ENCODE data around the gene RBM10.
A peak's percentile ranks its signal among the peaks of the same experiment; 100 is the strongest.

Gene RBM10

DNA sequence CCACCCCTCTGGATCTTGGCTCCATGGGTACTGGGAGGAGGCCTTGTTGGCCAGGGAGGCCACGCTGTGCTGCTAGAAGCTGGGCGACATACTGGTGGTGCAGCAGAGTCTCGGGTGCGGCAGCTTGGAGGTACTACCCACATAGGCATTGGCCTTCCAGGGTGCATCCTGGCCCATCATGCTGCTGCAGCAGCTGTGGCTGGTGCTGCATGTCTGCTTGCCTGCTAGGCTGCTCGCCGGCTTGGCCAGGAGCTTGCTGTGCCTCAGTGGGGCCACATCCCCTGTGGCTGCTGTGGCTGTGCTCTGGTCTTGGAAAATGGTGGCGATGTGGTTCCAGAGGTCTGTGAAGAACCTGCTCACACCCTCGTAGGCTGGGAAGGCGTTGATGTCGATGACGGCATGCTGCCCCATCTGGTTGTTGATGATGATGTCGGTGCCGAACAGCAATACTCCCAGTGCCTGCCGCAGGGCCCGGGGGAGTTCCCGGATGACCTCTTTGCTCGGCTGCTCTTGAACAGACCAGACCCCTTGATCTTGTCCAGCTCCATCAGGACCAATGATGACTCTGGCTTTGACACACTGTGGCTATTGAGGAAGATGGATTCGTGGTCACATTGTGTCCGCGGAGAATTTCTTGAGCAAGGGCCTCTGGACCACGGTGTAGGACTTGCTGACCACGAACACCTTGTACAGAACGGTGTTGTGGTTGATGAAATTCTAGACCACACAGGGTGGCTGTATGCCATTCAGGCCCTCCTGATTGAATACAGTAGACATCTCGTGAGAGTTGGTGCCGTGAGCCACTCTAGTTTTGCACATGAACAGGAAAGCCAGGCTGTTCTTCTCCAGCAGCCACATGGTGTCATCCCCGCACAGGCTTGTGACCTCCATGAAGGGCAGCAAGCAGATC, 11.8 kb downstream of the RBM10 start:
- Histone ChIP-seq H2AFZ (ENCODE audit: insufficient read depth, low read length, poor library complexity) (no peak overlapping the region), H2BK5ac (ENCODE audit: low read depth, low read length, poor library complexity) (no peak overlapping the region), H3K79me2 (ENCODE audit: control insufficient read depth, insufficient read depth, low read length, poor library complexity) (no peaks in the 10 kb centered on the region), H3K36me3 (ENCODE audit: control insufficient read depth in 1 of 2, insufficient read depth in 2 of 2, low read length in 2 of 2) (peaks cover 25 to 26% of the 10 kb centered on the region in 2 experiments), H3K79me1 (ENCODE audit: low read length) (no peaks in the 10 kb centered on the region), H3K27me3 (ENCODE audit: insufficient read depth, low read length) (no peaks in the 10 kb centered on the region), H4K12ac (ENCODE audit: low read depth, low read length) (no peak overlapping the region), H3K23ac (ENCODE audit: low read length) (no peak overlapping the region), H3K14ac (ENCODE audit: low read length) (no peak overlapping the region), H2BK12ac (ENCODE audit: low read length) (no peak overlapping the region), H3K4me1 (ENCODE audit: control insufficient read depth in 1 of 2, insufficient read depth in 2 of 2, low read length in 2 of 2) (no peaks in the 10 kb centered on the region), H3K4me3 (ENCODE audit: low read depth, low read length) (no peak overlapping the region), H3K18ac (ENCODE audit: low read length) (no peak overlapping the region), H3K9me3 (ENCODE audit: insufficient read depth, low read depth, low read length) (no peaks in the 10 kb centered on the region), H3K4ac (ENCODE audit: low read depth, low read length) (no peak overlapping the region), H4K91ac (ENCODE audit: low read depth, low read length) (no peak overlapping the region), H3K27ac (ENCODE audit: low read depth, low read length) (no peak overlapping the region), H4K8ac (ENCODE audit: low read depth, low read length) (no peak overlapping the region), H2BK120ac (ENCODE audit: insufficient read depth, low read length, poor library complexity) (no peak overlapping the region), H3K4me2 (ENCODE audit: low read length) (no peak overlapping the region), H3K9ac (ENCODE audit: low read length) (no peak overlapping the region), H2AK5ac (ENCODE audit: low read length) (no peak overlapping the region)
- no peak for DNase-seq
- no CpG with 5 or more reads among the region's 26 CpGs for WGBS (ENCODE audit: extremely low coverage, insufficient coverage, insufficient read length)

DNA sequence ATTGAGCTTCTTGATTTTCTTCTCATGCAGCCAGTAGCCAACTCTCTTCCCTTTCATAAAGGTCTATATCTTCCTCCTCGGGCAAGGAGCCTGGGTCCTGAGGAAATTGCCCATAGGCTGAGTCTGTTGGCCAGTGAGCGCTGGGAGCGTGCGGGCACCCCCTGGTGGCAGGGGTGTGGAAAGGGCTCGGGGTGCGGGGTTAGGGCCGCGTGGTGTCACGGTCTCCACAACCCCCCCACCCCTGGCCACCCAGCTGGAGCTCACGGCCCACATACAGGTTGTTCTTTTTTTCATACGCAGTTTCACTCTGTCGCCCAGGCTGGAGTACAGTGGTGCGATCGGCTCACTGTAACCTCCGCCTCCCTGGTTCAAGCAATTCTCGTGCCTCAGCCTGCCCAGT, 13.1 kb downstream of the RBM10 start:
- Histone ChIP-seq H2BK120ac (ENCODE audit: insufficient read depth, low read length, poor library complexity) (no peak overlapping the region), H4K12ac (ENCODE audit: low read depth, low read length) (no peak overlapping the region), H3K9me3 (ENCODE audit: insufficient read depth, low read depth, low read length) (no peaks in the 10 kb centered on the region), H3K18ac (ENCODE audit: low read length) (no peak overlapping the region), H2AFZ (ENCODE audit: insufficient read depth, low read length, poor library complexity) (no peak overlapping the region), H3K4me1 (ENCODE audit: control insufficient read depth in 1 of 2, insufficient read depth in 2 of 2, low read length in 2 of 2) (no peaks in the 10 kb centered on the region), H3K23ac (ENCODE audit: low read length) (no peak overlapping the region), H3K4me2 (ENCODE audit: low read length) (no peak overlapping the region), H2BK5ac (ENCODE audit: low read depth, low read length, poor library complexity) (no peak overlapping the region), H3K4ac (ENCODE audit: low read depth, low read length) (peak overlapping the region; percentile 27), H2BK12ac (ENCODE audit: low read length) (no peak overlapping the region), H3K79me1 (ENCODE audit: low read length) (no peaks in the 10 kb centered on the region), H3K79me2 (ENCODE audit: control insufficient read depth, insufficient read depth, low read length, poor library complexity) (no peaks in the 10 kb centered on the region), H2AK5ac (ENCODE audit: low read length) (no peak overlapping the region), H3K4me3 (ENCODE audit: low read depth, low read length) (no peak overlapping the region), H3K36me3 (ENCODE audit: control insufficient read depth in 1 of 2, insufficient read depth in 2 of 2, low read length in 2 of 2) (peaks cover 21 to 24% of the 10 kb centered on the region in 2 experiments), H3K27ac (ENCODE audit: low read depth, low read length) (no peak overlapping the region), H4K8ac (ENCODE audit: low read depth, low read length) (no peak overlapping the region), H4K91ac (ENCODE audit: low read depth, low read length) (no peak overlapping the region), H3K27me3 (ENCODE audit: insufficient read depth, low read length) (no peaks in the 10 kb centered on the region), H3K14ac (ENCODE audit: low read length) (no peak overlapping the region), H3K9ac (ENCODE audit: low read length) (no peak overlapping the region)
- WGBS (ENCODE audit: extremely low coverage, insufficient coverage, insufficient read length), result no CpG with 5 or more reads among the region's 16 CpGs
- no peak for DNase-seq

DNA sequence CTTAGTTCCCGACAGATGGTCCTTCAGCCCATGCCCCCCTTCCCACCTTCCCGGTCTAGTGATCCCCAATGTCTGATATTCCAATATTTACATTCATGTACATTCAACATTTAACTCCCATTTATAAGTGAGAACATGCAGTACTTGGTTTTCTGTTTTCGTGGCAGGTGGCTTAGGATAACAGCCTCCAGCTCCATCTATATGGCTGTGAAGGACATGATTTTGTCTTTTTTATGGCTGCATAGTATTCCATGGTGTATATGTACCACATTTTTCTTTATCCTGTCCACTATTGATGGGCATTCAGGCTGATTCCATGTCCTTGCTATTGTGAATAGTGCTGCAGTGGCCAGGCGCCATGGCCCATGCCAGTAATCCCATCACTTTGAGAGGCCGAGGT, 13.8 kb downstream of the RBM10 start:
- no CpG with 5 or more reads among the region's 5 CpGs for WGBS (ENCODE audit: extremely low coverage, insufficient coverage, insufficient read length)
- no peak overlapping the region for H2BK5ac ChIP-seq (ENCODE audit: low read depth, low read length, poor library complexity)
- no peak overlapping the region for H3K4me3 ChIP-seq (ENCODE audit: low read depth, low read length)
- no peak overlapping the region for H3K4me2 ChIP-seq (ENCODE audit: low read length)
- no peak overlapping the region for H2BK120ac ChIP-seq (ENCODE audit: insufficient read depth, low read length, poor library complexity)
- H3K18ac ChIP-seq (ENCODE audit: low read length), result no peak overlapping the region
- H2BK12ac ChIP-seq (ENCODE audit: low read length), result no peak overlapping the region
- DNase-seq, result no peak
- H4K91ac ChIP-seq (ENCODE audit: low read depth, low read length), result no peak overlapping the region
- H3K4me1 ChIP-seq (ENCODE audit: control insufficient read depth in 1 of 2, insufficient read depth in 2 of 2, low read length in 2 of 2), result no peaks in the 10 kb centered on the region
- no peak overlapping the region for H3K27ac ChIP-seq (ENCODE audit: low read depth, low read length)
- H4K8ac ChIP-seq (ENCODE audit: low read depth, low read length), result no peak overlapping the region
- H3K9ac ChIP-seq (ENCODE audit: low read length), result no peak overlapping the region
- no peak overlapping the region for H2AFZ ChIP-seq (ENCODE audit: insufficient read depth, low read length, poor library complexity)
- no peaks in the 10 kb centered on the region for H3K79me2 ChIP-seq (ENCODE audit: control insufficient read depth, insufficient read depth, low read length, poor library complexity)
- H3K23ac ChIP-seq (ENCODE audit: low read length), result no peak overlapping the region
- H3K4ac ChIP-seq (ENCODE audit: low read depth, low read length), result no peak overlapping the region
- H3K79me1 ChIP-seq (ENCODE audit: low read length), result no peaks in the 10 kb centered on the region
- no peaks in the 10 kb centered on the region for H3K27me3 ChIP-seq (ENCODE audit: insufficient read depth, low read length)
- no peak overlapping the region for H2AK5ac ChIP-seq (ENCODE audit: low read length)
- peaks cover 21 to 22% of the 10 kb centered on the region in 2 experiments for H3K36me3 ChIP-seq (ENCODE audit: control insufficient read depth in 1 of 2, insufficient read depth in 2 of 2, low read length in 2 of 2)
- no peaks in the 10 kb centered on the region for H3K9me3 ChIP-seq (ENCODE audit: insufficient read depth, low read depth, low read length)
- no peak overlapping the region for H3K14ac ChIP-seq (ENCODE audit: low read length)
- no peak overlapping the region for H4K12ac ChIP-seq (ENCODE audit: low read depth, low read length)

DNA sequence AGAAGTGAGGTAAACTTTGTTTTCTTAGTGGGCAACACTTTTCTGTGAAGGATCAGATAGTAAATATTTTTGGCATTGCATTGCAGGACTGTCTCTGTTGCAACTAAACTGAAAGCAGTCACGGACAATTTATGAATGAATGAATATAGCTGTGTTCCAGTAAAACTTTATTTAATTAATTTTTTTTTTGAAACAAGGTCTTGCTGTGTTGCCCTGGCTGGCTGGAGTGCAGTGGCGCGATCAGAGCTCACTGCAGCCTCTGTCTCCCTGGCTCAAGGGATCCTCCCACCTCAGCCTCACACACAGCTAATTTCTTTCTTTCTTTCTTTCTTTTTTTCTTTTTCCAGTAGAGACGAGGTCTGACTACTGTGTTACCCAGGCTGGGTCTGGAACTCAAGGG, 15.8 kb downstream of the RBM10 start:
- no peak overlapping the region for H3K4me2 ChIP-seq (ENCODE audit: low read length)
- H3K79me2 ChIP-seq (ENCODE audit: control insufficient read depth, insufficient read depth, low read length, poor library complexity), result no peaks in the 10 kb centered on the region
- no peak overlapping the region for H3K4ac ChIP-seq (ENCODE audit: low read depth, low read length)
- no peak overlapping the region for H3K4me3 ChIP-seq (ENCODE audit: low read depth, low read length)
- no peak overlapping the region for H3K27ac ChIP-seq (ENCODE audit: low read depth, low read length)
- no peak overlapping the region for H3K14ac ChIP-seq (ENCODE audit: low read length)
- H3K18ac ChIP-seq (ENCODE audit: low read length), result no peak overlapping the region
- H3K4me1 ChIP-seq (ENCODE audit: control insufficient read depth in 1 of 2, insufficient read depth in 2 of 2, low read length in 2 of 2), result no peaks in the 10 kb centered on the region
- no peak overlapping the region for H2AK5ac ChIP-seq (ENCODE audit: low read length)
- no peak overlapping the region for H4K12ac ChIP-seq (ENCODE audit: low read depth, low read length)
- H3K27me3 ChIP-seq (ENCODE audit: insufficient read depth, low read length), result no peaks in the 10 kb centered on the region
- peaks cover 16 to 17% of the 10 kb centered on the region in 2 experiments for H3K36me3 ChIP-seq (ENCODE audit: control insufficient read depth in 1 of 2, insufficient read depth in 2 of 2, low read length in 2 of 2)
- no peak overlapping the region for H2AFZ ChIP-seq (ENCODE audit: insufficient read depth, low read length, poor library complexity)
- no peak overlapping the region for H3K9ac ChIP-seq (ENCODE audit: low read length)
- H2BK120ac ChIP-seq (ENCODE audit: insufficient read depth, low read length, poor library complexity), result no peak overlapping the region
- H3K9me3 ChIP-seq (ENCODE audit: insufficient read depth, low read depth, low read length), result no peaks in the 10 kb centered on the region
- no peak overlapping the region for H2BK12ac ChIP-seq (ENCODE audit: low read length)
- no peak overlapping the region for H3K23ac ChIP-seq (ENCODE audit: low read length)
- no peak overlapping the region for H2BK5ac ChIP-seq (ENCODE audit: low read depth, low read length, poor library complexity)
- DNase-seq, result peak in 1 of 2 donors; percentile 28
- no peak overlapping the region for H4K91ac ChIP-seq (ENCODE audit: low read depth, low read length)
- WGBS (ENCODE audit: extremely low coverage, insufficient coverage, insufficient read length), result no CpG with 5 or more reads among the region's 4 CpGs
- H4K8ac ChIP-seq (ENCODE audit: low read depth, low read length), result no peak overlapping the region
- H3K79me1 ChIP-seq (ENCODE audit: low read length), result no peaks in the 10 kb centered on the region
